LNCaP clone FGC (cell line): ENCODE results near the gene BACE1-AS.

Source experiments
- DNase-seq: peaks from one replicate; pipeline ENCODE4 v3.0.0-alpha.2; 2011; ENCODE audit warnings: low read depth
- H3K4me3 ChIP-seq: 2 replicates; pipeline ENCODE4 v1.5.1; 2011; ENCODE audit warnings: mild to moderate bottlenecking, low read depth, low read length, control low read depth
- TF ChIP-seq, protein P1 (sequence below): IDR thresholded peaks from 2 replicates; pipeline ENCODE4 v1.5.1; 2012; ENCODE audit warnings: mild to moderate bottlenecking; ENCODE audit not compliant: control insufficient read depth, insufficient read depth; ENCODE audit errors: extremely low read depth

BACE1-AS gene

DNA sequence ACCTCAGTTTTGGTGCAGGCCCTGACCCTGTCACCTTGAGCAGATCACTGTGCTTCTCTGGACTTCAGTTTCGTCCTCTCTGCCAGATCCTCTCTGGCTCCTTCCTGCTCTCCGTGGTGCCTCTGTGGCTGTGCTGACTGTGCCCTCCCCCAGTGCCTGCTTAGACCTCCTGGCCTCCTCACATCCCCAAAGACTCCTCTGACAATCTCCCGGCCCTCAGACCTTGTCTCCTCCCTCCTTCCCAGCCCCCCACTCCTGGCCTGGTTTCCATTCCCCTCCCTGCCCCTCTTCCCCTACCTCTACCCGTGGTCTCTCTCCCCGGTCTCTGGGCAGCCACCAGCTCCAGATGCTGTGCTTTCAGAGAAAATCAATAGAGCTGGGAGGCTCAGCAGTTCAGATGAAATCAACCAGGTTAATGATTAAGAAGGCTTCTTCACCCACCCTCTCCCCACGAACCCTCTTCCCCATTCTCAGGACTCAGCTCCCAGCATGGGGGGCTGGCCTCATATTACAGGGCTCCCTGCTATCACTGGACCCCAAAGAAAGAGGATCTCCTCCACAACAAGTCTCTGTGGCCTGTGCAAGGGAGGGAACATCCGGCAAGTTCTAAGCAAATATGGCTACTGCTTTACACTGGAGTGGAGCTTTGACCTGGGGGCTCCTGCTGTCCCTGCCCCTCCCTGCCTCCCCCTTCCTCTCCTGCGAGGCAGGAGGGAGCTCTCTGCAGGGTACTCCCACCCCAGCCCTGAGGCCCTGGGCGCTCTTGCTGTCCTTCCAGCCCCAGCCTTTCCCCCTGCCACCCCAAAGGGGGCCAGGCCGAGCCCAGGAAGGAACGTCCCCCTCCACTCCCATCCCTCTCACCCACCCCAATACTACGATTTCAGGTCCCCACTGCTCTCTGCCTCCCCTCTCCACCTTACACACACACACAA, 8.5 kb downstream of the BACE1-AS start:
- no peak overlapping the region for H3K4me3 ChIP-seq
- no peak for DNase-seq
- TF ChIP-seq, protein P1, sequence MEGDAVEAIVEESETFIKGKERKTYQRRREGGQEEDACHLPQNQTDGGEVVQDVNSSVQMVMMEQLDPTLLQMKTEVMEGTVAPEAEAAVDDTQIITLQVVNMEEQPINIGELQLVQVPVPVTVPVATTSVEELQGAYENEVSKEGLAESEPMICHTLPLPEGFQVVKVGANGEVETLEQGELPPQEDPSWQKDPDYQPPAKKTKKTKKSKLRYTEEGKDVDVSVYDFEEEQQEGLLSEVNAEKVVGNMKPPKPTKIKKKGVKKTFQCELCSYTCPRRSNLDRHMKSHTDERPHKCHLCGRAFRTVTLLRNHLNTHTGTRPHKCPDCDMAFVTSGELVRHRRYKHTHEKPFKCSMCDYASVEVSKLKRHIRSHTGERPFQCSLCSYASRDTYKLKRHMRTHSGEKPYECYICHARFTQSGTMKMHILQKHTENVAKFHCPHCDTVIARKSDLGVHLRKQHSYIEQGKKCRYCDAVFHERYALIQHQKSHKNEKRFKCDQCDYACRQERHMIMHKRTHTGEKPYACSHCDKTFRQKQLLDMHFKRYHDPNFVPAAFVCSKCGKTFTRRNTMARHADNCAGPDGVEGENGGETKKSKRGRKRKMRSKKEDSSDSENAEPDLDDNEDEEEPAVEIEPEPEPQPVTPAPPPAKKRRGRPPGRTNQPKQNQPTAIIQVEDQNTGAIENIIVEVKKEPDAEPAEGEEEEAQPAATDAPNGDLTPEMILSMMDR, result no peak

DNA sequence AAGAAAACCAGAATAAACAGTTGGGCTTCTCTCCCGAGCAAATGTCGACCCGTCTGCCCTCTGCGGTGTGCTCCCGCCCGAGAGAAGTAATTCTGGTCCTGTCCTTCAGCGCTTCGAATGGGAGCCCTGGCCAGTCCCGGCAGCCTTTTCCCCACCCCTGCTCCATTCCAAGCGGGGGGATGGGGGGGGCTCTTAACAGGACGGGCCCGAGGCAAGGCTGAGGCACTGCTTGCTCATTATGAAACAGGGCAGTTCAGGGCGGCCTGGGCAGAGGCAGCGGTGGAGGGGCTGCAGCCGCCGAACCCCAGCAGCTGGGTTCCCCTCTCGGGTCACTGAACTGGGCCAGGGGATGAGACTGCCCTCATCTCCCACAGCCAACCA, 9.1 kb downstream of the BACE1-AS start:
- H3K4me3 ChIP-seq, result no peak overlapping the region
- TF ChIP-seq, protein P1, result no peak
- no peak for DNase-seq

DNA sequence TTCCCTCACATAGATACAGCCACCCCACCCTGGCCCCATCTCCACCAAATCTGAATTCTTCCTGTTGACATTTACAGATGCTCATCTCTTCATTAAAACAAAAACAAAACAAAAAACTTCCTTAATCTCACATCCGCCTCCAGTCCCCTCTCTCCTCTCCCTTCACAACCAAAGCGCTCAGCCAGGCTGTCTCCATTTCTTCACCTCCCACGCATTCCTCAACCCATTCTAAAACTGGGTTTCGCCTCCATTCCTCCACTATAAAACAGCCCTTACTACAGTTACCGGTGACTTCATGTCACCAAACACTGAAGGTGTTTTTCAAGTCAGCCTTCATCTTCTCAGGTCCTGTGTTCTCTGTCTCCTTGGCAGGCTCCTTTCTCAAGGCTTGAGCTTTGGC, 9.6 kb downstream of the BACE1-AS start:
- no peak for DNase-seq
- H3K4me3 ChIP-seq, result no peak overlapping the region
- TF ChIP-seq, protein P1, result no peak

DNA sequence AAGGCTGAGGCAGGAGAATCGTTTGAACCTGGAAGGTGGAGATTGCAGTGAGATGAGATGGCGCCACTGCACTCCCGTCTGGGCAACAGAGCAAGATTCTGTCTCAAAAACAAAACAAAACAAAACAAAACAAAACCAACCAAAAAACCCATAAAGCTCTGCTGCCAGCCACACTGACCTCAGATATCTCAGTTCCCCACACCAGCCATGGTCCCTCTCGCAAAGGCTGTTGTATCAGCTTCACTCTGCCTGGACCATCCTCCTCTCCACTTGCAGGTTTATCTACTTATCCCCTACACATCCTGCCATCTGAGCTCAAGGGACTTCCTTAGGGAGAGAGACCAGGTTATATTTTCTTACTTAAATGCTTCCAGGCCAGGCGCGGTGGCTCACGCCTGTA, 11.1 kb downstream of the BACE1-AS start:
- TF ChIP-seq, protein P1, result no peak
- no peak overlapping the region for H3K4me3 ChIP-seq
- DNase-seq, result no peak

DNA sequence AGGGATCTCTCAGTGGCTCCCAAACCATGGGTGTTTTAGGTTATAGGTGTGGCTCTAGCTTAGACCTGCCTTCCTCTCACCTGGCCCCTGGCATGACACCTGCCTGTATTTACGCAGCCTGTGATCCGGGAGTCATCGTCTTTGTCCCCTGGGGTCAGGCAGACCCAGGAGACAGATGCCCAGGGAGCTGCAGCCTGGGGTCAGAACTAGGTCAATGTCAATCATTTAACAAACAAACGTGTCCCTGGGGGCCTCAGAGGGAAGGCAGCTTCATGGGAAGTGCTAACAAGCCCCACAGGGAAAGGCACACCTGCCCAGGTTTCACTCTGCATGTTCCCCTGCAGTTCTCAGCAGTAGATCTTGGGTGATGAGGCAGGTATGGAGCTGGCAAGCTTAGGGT, 12.0 kb downstream of the BACE1-AS start:
- TF ChIP-seq, protein P1, result no peak
- DNase-seq, result no peak
- no peak overlapping the region for H3K4me3 ChIP-seq

DNA sequence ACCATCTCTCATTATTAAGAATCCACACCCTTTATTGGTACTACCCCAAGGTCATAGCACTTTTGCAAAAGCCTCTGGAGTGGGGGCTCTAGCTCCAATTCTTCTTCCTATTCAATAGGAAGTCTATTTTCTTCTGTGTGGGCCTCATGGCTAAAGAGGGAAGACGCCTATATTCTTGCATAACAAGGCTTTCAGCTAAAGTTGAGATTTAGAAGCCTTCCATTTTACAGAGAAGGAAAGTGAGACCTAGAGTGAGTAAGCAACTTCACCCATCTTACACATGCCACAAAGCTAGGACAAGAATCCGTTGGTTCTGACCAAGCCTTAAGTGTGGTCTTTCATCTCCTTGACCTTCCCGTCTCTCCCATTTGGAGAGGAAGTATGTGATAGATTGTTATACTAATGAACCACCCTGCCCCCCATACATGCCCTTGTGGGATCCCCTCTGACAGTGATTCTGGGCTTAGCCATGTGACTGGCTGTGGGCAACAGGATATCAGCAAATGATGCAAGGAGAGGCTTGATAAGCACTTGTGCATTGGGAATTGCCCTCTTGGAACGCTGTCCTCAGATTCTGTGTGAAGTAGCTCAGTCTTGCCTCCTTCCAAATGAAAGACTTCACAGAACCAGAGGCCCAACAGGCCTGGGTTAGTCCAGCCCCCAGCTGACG, 12.6 kb downstream of the BACE1-AS start:
- DNase-seq, result no peak
- no peak overlapping the region for H3K4me3 ChIP-seq
- TF ChIP-seq, protein P1, result no peak
